NCI-H187 (cell line): ENCODE data around the gene HACD4.
"Not testable (repeated sequence)": the region's sequence is repeated elsewhere in the genome, so short reads cannot be mapped to it uniquely, and the experiment has no call there.

Experiments used
- DNase-seq, 2 experiments: peaks; one replicate each; lab custom pipeline; 2025; lab: John Stamatoyannopoulos, UW

HACD4 gene

GRCh38 chr9:20973246-20973947 is 58.0 kb downstream of the HACD4 start:
- DNase-seq, result not testable (repeated sequence)

DNA sequence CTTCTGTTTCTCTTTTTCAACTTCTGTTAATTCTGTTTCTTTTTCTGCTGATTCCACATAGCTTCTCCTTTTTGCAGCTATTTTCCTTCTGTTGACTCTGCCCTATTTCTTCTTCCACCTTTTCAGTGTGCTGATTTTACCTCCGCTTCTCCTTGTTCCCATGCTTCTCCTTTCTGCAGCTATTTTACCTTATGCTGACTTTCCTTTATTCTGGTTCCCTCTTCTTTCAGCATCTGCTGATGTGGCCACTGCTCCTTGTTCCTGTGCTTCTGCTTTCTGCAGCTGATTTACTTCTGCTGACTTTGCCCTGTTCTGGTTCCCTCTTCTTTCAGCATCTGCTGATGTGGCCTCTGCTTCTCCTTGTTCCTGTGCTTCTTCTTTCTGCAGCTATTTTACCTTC is 58.8 kb downstream of the HACD4 start:
- no peak for DNase-seq

GRCh38 chr9:20962536-20963225 is 68.8 kb downstream of the HACD4 start:
- no peak for DNase-seq

GRCh38 chr9:20950707-20951106 is 80.7 kb downstream of the HACD4 start:
- DNase-seq, result no peak
